ENCODE data around the gene POLRMT. TPM values are rescaled to one million over a fixed set of nuclear protein-coding genes. Genes with fewer than 3 reads are reported as not detected.
A peak's percentile ranks its signal among the peaks of the same experiment; 100 is the strongest.

POLRMT gene
- total RNA-seq, 1 donor: 22.0 TPM

DNA sequence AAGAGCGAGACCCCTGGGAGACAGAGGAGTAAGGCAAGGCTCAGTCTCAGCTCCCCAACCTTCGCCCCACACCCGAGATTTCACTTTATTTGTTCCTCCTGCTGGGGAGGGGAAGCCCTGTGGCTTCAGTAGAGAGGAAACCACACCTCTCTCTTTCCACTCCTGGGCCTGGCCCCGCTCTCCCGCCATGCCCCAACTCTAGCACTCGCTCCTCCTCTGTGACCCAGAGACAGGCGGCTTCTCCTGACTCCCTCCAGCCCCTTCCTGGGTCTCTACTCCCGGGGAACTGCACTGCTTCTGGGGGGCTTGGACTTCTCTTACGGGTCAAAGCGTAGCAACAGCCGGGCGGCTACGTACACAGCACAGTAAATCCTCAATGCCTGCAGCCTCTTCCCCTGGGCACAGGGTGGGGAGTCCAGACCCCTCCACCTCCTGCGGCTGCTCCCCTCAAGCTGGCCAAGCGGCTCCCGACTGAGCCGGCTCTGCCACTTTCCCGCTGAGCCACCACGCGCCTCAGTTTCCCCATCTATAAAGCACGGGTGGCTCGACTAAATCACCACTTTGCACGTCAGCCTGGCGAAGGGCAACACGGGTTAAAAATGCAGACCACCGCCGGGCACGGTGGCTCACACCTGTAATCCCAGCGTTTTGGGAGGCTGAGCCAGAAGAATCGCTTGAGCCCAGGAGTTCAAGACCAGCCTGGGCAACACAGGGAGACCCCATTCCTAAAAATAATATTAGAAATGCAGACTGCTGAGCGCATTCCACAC is 28.3 kb upstream of the POLRMT start:
- TF ChIP-seq, protein P1, sequence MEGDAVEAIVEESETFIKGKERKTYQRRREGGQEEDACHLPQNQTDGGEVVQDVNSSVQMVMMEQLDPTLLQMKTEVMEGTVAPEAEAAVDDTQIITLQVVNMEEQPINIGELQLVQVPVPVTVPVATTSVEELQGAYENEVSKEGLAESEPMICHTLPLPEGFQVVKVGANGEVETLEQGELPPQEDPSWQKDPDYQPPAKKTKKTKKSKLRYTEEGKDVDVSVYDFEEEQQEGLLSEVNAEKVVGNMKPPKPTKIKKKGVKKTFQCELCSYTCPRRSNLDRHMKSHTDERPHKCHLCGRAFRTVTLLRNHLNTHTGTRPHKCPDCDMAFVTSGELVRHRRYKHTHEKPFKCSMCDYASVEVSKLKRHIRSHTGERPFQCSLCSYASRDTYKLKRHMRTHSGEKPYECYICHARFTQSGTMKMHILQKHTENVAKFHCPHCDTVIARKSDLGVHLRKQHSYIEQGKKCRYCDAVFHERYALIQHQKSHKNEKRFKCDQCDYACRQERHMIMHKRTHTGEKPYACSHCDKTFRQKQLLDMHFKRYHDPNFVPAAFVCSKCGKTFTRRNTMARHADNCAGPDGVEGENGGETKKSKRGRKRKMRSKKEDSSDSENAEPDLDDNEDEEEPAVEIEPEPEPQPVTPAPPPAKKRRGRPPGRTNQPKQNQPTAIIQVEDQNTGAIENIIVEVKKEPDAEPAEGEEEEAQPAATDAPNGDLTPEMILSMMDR (IDR thresholded peaks at IDR 0.05; ENCODE audit: insufficient read depth, low read length): no peak
- peak; percentile 18 for DNase-seq (ENCODE audit: low read depth)
- peak overlapping the region; percentile 84 for H3K4me3 ChIP-seq (ENCODE audit: low read depth, low read length)

DNA sequence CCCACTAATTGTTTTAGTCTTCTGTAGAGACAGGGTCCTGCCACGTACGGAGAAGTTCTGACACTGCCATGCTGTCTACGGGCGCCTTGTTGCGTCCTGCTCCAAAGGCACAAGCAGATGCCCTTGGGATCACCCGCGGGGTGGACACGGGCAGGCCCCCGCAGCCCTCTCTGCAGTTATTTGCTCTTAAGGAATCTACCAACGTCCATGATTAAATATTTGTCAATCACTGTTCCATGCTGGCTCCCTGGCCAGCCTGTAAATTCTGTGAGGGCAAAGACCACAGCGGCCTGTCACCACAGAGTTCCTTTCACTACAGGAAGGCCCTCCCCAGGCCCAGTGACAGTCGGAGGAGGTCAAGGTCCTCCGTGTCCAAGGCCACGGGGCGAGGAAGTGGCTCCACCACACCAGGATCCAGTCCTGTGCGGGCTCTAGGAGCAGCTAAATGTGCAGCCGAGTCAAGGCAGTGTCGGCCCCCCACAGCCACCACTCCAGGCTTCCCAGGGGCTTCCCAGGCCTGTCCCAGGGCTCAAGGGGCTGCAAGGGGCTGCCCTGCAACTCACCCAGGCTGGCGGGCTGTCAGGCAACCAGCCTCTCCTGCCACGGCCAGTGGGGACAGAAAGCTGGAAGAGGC is 27.6 kb upstream of the POLRMT start:
- TF ChIP-seq, protein P1 (IDR thresholded peaks at IDR 0.05; ENCODE audit: insufficient read depth, low read length): no peak
- peak overlapping the region; percentile 84 for H3K4me3 ChIP-seq (ENCODE audit: low read depth, low read length)
- no peak for DNase-seq (ENCODE audit: low read depth)

DNA sequence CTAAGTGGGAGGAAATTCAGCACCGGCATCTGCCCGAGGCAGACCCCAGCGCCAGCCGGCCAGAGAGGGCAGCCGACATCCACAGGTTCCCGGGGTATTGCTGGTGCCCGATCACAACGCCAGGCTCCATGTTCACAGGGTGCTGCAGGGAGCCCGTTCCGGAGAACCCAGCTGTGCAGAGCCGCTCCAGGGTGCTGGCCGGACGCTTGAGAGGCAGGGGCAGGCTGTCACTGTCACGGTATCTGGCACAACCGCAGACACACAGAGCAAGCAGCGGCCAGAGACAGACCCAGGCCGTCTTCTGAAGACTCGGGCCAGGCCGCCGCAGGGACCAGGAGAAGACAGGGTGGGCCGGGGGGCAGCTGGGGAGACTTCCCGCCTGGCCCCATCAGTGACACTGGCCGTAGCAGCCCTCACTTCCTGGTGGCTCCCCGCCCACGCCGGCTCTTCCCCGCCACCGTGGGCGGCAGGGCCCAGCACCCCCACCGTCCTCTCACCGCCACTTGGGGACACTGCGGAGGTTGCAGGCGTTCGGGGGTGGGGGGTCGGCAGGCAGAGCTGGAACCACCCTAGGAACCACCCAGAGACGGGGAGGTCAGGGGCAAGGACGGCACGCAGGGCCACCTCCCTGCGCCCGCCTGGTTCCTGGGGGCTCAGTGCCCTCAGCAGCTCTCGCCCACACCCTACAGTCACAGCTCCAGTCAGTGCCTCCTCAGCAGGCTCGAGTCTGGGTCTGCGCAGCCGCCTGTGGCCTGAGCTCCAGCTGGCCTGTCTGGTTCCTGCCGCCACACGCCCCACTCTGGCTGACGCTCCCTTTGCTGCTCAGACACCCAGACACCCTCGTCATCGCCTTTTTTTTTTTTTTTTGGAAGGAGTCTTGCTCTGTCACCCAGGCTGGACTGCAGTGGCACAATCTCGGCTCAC is 25.8 kb upstream of the POLRMT start:
- peak; percentile 47 for DNase-seq (ENCODE audit: low read depth)
- TF ChIP-seq, protein P1 (IDR thresholded peaks at IDR 0.05; ENCODE audit: insufficient read depth, low read length): no peak
- H3K4me3 ChIP-seq (ENCODE audit: low read depth, low read length): peak overlapping the region; percentile 9

DNA sequence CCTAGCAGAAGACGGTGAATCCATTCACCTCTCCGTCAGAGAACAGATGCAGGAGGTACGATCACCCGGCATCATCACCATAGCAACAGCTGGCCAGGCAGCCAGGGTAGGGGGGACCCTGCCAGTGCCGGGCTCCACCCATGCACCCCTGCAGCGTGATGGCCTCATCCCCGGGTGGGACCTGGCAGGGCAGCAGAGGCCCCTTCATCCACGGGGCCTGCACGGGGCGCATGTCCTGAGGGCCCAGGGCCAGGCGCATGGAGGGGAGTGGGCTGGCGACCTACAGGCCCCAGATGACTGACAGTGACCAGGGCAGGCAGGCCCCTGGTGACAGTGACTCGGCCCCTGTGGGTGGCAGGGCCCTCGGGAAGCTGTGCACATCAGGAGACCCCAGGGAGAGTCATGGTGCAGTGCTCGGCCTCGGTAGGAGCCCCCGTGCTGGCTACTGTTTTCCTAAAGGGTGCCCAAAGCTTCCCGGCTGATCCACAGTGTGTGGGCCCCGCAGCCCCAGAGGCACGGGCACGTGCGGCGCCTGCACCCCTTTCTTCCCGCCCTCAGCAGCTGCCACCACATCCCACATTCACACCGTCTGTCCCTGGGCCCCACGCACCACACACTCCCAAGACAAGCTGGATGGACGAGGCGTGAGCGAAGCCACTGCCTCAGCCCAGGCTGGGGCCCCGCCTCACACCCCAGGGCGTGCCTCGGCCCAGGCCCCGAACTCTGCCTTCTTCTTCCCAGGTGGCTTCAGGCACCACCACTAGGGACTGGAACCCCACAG is 24.9 kb upstream of the POLRMT start:
- no peak overlapping the region for H3K4me3 ChIP-seq (ENCODE audit: low read depth, low read length)
- no peak for DNase-seq (ENCODE audit: low read depth)
- TF ChIP-seq, protein P1 (IDR thresholded peaks at IDR 0.05; ENCODE audit: insufficient read depth, low read length): no peak

DNA sequence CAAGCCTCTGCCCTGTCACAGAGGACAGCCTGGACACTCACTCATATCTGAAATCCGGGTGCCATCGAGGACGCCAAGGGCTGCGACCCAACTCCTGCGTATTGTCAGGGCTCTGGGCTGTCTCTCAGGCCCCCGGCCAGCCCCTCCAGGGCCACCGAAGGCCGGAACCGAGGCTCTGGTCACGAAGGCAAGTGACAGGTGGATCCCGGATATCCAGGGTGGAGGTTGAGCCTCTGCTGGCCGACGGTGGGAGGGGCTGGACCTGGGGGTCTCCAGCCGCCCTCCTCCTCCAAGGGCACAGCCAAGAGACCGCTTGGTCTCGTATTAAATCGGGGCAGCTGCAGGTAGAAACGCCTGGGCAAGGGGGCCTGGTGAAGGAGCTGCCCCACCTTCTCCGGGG is 24.3 kb upstream of the POLRMT start:
- no peak overlapping the region for H3K4me3 ChIP-seq (ENCODE audit: low read depth, low read length)
- TF ChIP-seq, protein P1 (IDR thresholded peaks at IDR 0.05; ENCODE audit: insufficient read depth, low read length): no peak
- DNase-seq (ENCODE audit: low read depth): no peak

Data from fibroblast of the aortic adventitia (primary cell).